ENCODE results near the gene PRRX2. TPM values are rescaled to one million over a fixed set of nuclear protein-coding genes. Genes with fewer than 3 reads are reported as not detected.

PRRX2 gene
- total RNA-seq, 1 experiment from 2014 or later: 10.7 TPM

DNA sequence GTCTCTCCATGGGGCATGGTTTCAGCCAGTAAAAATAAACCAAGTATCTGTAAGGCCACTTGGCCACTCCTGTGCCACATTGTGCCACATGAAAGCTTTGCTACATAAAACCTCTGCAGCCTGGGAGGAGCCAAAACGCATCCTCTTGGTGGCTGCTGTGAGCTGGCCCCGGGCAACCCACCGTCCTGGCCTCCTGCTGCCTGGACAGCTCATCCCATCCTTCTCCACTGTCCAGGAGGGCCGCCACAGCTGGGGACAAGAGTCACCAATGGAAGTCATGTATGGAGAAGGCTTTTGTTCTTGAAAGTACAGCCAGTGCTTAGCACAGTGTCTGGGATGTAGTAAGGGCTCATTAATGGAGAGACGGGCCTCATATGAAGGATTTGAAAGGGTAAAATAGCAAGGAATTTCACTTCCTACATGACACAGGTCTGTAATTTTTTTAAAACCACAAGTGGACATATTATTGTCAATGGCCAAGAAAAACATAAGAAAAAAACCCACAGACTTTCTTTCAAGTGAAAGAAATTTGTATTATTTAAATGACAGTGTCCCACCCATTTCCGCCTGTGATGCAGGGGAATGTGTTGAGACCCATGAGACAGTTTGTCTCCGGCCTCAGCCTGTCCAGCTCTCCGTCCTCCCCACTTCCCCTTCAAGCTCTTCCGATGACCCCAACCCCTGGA, 80.8 kb downstream of the PRRX2 start (continued):
- TF ChIP-seq E2F1 (CRISPR knock-in tag; IDR thresholded peaks at IDR 0.05) (no peak), HMGXB4 (CRISPR knock-in tag; IDR thresholded peaks at IDR 0.05) (no peak), AFF4 (CRISPR knock-in tag; IDR thresholded peaks at IDR 0.05; ENCODE audit: borderline replicate concordance) (no peak)

GRCh38 chr9:129748249-129748648, 82.8 kb downstream of the PRRX2 start:
- Mint-ChIP-seq H3K36me3 (no peaks in the 10 kb centered on the region), H3K27ac (peak overlapping the region; percentile 52; the same call in 1 of the 2 replicates), H3K27me3 (ENCODE audit: low read depth) (no peaks in the 10 kb centered on the region), H3K4me3 (no peak overlapping the region), H3K9me3 (no peaks in the 10 kb centered on the region), H3K4me1 (peaks cover 14% of the 10 kb centered on the region)
- DNase-seq (ENCODE audit: low spot score) (no peak), ATAC-seq (no peak)
- TF ChIP-seq NFATC4 (CRISPR knock-in tag; IDR thresholded peaks at IDR 0.05): no peak
- no peak for TF ChIP-seq GABPB1 (CRISPR knock-in tag; IDR thresholded peaks at IDR 0.05)
- TF ChIP-seq ZNF423 (CRISPR knock-in tag; IDR thresholded peaks at IDR 0.05): no peak
- TF ChIP-seq AR (CRISPR knock-in tag; IDR thresholded peaks at IDR 0.05): no peak
- TF ChIP-seq TP53 (CRISPR knock-in tag; IDR thresholded peaks at IDR 0.05): no peak
- TF ChIP-seq, protein P1, sequence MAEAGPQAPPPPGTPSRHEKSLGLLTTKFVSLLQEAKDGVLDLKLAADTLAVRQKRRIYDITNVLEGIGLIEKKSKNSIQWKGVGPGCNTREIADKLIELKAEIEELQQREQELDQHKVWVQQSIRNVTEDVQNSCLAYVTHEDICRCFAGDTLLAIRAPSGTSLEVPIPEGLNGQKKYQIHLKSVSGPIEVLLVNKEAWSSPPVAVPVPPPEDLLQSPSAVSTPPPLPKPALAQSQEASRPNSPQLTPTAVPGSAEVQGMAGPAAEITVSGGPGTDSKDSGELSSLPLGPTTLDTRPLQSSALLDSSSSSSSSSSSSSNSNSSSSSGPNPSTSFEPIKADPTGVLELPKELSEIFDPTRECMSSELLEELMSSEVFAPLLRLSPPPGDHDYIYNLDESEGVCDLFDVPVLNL (CRISPR knock-in tag; IDR thresholded peaks at IDR 0.05; ENCODE audit: borderline replicate concordance, low read depth): no peak
- TF ChIP-seq RELA (CRISPR knock-in tag; IDR thresholded peaks at IDR 0.05; ENCODE audit: borderline replicate concordance): no peak
- no peak for TF ChIP-seq IRF2 (CRISPR knock-in tag; IDR thresholded peaks at IDR 0.05; ENCODE audit: borderline replicate concordance, low read depth)
- no peak for TF ChIP-seq PRRX2 (CRISPR knock-in tag; IDR thresholded peaks at IDR 0.05)
- no peak for TF ChIP-seq E2F5 (CRISPR knock-in tag; IDR thresholded peaks at IDR 0.05)
- TF ChIP-seq ZNF512 (CRISPR knock-in tag; IDR thresholded peaks at IDR 0.05; ENCODE audit: borderline replicate concordance): no peak
- no peak for TF ChIP-seq PREB (CRISPR knock-in tag; IDR thresholded peaks at IDR 0.05; ENCODE audit: borderline replicate concordance)
- TF ChIP-seq CBFB (CRISPR knock-in tag; IDR thresholded peaks at IDR 0.05; ENCODE audit: low read depth): no peak
- TF ChIP-seq ELF4 (CRISPR knock-in tag; IDR thresholded peaks at IDR 0.05; ENCODE audit: low read depth): no peak
- no peak for TF ChIP-seq HMGA2 (CRISPR knock-in tag; IDR thresholded peaks at IDR 0.05)
- ChIA-PET CTCF (interaction anchor here (0.7 to 6.7 kb wide), 2 partner anchors 10 to 22 kb away, joined by 3 to 55 read pairs; no protein-coding TSS in a partner anchor), POLR2A (no interaction called here)

All from WTC11 (cell line).